PC-9 (cell line): ENCODE measurements around the gene CD3G.

Experiments used
- EZH2 ChIP-seq: fragments of 200-600 bp; sonication (generic); IDR thresholded peaks from 2 replicates; pipeline ENCODE4 v1.8.0; 2017; ENCODE audit warnings: antibody characterized with exemption, low read depth
- TF ChIP-seq, protein P1 (sequence below): fragments of 200-600 bp; sonication (generic); conservative IDR thresholded peaks from 2 replicates; pipeline ENCODE4 v1.6.1; 2017; ENCODE audit warnings: mixed run types, antibody characterized with exemption, mild to moderate bottlenecking, moderate library complexity

DNA sequence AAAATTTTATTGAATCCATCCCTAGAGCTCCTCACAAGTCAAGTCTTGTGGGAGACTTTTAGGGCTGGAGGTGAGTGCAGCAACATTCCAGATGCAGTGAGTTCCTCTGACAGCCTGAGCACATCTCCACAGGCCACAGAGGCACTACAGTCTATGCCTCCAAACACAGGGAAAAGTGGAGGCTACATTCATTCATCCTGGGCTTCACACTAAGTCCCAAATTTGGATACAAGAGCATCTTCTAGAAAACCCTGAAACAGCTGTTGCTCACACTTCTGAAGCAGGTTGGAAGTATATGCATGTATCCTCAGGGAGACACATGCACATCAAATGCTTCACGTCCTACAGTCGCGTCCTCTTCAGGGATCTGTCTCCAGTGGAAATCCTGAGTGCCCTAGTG, 2.9 kb upstream of the CD3G start:
- TF ChIP-seq, protein P1, sequence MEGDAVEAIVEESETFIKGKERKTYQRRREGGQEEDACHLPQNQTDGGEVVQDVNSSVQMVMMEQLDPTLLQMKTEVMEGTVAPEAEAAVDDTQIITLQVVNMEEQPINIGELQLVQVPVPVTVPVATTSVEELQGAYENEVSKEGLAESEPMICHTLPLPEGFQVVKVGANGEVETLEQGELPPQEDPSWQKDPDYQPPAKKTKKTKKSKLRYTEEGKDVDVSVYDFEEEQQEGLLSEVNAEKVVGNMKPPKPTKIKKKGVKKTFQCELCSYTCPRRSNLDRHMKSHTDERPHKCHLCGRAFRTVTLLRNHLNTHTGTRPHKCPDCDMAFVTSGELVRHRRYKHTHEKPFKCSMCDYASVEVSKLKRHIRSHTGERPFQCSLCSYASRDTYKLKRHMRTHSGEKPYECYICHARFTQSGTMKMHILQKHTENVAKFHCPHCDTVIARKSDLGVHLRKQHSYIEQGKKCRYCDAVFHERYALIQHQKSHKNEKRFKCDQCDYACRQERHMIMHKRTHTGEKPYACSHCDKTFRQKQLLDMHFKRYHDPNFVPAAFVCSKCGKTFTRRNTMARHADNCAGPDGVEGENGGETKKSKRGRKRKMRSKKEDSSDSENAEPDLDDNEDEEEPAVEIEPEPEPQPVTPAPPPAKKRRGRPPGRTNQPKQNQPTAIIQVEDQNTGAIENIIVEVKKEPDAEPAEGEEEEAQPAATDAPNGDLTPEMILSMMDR = no peak
- no peak for TF ChIP-seq EZH2
